ENCODE results near the gene PHLPP1. TPM values are rescaled to one million over a fixed set of nuclear protein-coding genes. Genes with fewer than 3 reads are reported as not detected.
"Not testable (repeated sequence)": the region's sequence is repeated elsewhere in the genome, so short reads cannot be mapped to it uniquely, and the experiment has no call there.

The PHLPP1 gene
- polyA plus RNA-seq, 3 donors, result 2.2 to 4.0 (median 3.0) TPM

DNA sequence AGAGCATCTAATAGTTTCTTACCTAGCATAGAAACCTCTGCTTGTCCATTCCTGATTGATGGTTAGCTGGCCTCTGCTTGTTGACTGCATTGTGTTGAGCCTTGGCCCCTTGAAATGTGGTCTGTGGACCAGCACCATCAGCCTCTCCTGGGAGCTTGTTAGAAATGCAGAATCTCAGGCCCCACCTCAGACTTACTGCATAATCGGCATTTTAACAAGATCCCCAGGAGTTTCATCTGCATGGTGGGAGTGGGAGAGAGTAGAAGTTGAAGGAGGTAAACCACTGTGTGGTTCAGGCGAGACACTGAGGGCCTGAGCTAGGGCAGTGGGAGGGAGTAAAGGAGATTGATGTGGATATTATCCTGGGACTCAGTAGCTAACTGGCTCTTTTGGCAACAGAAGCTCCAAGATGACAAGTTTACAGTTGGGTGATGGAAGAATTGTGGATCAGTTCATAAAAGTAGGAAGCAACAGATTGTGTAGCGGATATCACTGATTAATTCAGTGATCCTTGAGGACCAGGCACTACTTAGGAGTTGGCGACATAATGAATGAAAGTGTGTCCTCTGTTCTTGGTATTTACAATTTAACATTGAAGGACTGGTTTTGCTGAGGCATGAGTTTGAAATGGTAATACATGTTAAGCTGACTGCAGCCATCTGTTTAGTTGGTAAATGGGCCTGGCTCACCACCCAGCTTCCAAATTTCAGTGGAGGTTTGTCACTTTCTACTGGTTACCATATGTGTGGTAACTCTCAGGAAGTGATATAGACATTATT, 20.9 kb downstream of the PHLPP1 start:
- 98 to 100% (median 99%) methylated on average over 4 of the region's 4 CpGs for WGBS, 3 donors

DNA sequence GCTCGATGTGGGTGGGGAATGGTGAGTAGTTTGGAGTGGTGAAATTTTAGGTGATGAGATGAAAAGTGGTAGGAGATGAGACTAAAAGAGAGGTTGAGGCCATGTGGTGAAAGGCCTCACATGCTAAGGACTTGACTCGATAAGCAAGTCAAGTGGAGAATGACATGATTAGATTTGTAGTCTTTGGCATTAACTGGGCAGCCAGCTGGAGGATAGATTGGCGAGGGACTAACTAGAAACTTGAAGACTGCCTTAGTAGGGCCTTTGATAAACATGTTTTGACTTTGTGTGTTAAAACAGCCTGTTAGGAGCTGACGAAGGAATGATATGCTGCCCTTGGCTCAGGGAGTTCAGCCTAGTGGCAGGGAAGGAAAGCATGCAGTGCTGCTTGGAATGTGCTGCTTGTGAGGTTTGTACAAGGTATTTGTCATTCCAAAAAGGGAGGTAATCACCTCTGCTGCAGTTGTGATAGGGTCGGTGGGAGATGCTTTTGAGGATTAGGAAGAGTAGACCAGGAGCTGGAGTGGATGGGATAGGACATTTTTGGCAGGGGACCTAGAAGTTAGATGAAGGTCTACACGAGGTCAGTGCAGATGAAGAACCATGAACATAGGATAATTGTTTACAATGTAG, 22.0 kb downstream of the PHLPP1 start:
- H3K27ac ChIP-seq (ENCODE audit: low read depth, low read length), result no peak overlapping the region
- 56 to 93% (median 91%) methylated on average over 6 of the region's 6 CpGs for WGBS, 3 donors

More for the DNA sequence above, 20.9 kb downstream of the PHLPP1 start:
- no peak overlapping the region for H3K27ac ChIP-seq (ENCODE audit: low read depth, low read length)

GRCh38 chr18:62738639-62739038, 23.3 kb downstream of the PHLPP1 start:
- H3K27ac ChIP-seq (ENCODE audit: low read depth, low read length), result no peak overlapping the region
- WGBS, 3 donors, result 92 to 100% (median 97%) methylated on average over 1 of the region's 1 CpG

DNA sequence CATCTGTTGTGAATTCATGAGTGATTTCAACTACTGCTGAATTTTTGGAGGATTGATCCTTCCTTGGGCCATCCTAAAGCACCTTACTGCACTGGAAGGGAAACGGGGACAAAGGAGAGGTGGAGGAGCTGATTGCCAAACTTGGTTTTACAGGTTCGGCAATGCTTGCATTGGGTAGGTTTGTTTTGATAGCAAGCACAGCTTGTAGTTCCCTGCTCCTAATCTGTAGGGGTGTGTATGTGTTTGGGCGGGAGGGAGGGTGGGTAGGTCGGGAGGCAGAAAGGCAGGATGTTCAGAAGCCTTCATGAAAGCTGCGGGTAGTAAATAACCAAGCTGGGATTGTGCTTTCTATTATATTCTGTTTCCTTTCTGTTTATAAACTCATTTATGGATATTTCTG, 24.6 kb downstream of the PHLPP1 start:
- whole genome bisulfite sequencing, 3 donors, result 45 to 79% (median 79%) methylated on average over 5 of the region's 5 CpGs
- H3K27ac ChIP-seq (ENCODE audit: low read depth, low read length), result no peak overlapping the region

- WGBS, 3 donors, result 51 to 86% (median 75%) methylated on average over 5 of the region's 5 CpGs
- H3K27ac ChIP-seq (ENCODE audit: low read depth, low read length), result not testable (repeated sequence)
Measured at GRCh38 chr18:62740650-62741049, 25.3 kb downstream of the PHLPP1 start.

DNA sequence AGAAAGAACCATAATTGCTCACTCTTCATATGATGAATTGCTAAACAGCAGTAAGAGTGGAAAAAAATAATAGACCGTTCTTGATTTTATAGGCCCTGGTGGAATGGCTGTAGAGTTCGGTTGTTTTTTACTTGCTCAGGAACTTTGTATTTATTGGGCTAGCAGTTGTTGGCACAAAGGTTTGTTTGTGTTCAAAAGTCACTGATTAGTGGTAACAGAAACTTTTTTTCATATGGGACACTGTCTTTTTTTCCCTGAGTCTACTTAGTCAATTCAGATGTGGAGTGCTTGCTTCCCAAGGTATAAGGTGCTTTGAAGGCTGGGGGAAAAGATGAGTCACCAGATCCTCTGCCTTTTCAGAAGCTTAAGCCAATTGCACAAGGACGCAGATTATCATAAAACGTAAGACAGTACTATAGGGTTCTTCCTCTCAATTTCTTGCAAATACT, 25.8 kb downstream of the PHLPP1 start:
- no peak overlapping the region for H3K27ac ChIP-seq (ENCODE audit: low read depth, low read length)
- 13 to 52% (median 37%) methylated on average over 4 of the region's 4 CpGs for WGBS, 3 donors

- no peak overlapping the region for H3K27ac ChIP-seq (ENCODE audit: low read depth, low read length)
- WGBS, 3 donors, result 34 to 88% (median 75%) methylated on average over 4 of the region's 4 CpGs
Measured at GRCh38 chr18:62741584-62741983, 26.2 kb downstream of the PHLPP1 start.

DNA sequence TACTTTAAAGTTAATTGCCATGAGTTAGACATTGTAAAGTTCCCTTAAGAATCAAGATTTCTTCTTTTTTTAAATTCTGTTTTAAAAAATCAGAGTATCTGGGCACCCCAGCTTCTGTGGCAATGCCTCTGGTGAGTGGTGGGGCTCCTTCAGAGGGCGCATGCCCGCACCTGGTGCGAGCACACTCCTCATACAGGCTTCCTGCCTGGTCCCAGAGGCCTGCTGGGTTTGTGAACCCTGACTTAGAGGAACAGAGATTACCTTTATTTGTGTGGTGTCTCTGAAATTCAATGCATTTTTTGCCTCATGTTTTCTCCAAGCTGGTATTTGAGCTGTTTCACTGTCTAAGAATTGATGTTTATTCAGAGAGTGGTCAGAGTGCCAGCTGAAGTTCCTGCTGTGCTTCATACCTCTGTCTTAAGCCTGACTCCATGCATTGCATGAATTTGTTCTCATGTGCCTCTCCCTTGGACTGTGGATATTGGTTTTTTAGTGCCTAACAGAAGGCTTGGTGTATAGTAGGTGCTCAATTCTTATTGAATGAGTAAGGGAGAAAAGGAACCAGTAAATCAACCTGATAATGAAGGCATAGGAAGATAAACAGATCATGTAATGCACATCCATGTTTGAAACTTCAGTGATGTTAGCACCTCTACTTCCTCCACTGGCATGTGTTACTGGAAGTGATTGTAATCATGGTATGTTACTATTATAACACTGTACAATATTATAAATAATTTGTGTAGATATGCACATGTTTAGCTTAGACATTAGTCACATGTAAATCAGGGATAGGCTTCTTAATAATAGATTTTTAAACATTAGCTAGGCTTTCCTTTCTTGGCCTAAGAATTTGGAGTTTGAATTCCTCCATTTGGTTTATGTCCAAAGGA, 29.0 kb downstream of the PHLPP1 start:
- H3K27ac ChIP-seq (ENCODE audit: low read depth, low read length), result no peak overlapping the region

DNA sequence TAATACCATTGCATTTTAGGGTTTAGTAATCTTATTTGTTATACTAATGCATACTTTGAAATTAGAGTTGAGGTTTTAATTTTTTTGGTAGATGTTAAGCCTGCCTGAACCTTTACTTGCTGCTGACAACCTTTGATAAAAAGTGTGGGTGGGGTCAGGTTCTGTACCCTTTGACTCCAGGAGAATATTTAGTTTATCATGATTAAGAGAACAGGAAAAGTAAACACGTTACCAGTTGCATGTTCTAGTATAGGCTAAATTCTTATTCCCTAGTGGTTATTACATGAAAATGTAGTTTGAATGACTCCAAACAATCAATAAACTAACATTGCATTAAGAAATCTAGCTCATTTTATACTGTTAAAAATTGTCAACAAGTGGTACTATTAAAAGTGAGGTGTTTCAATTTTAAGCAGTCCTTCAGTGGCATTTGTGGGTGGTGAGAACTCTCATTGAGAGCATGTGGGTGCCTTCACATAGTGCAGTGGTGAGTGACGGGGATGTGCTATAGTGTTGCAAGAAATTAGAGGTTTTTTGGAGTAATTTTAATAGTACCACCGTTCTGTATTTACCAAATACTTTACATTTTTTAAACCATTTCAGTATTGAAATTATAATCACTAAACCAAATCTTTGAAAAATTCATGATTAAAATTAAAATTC, 29.9 kb downstream of the PHLPP1 start:
- WGBS, 3 donors, result 48 to 81% (median 77%) methylated on average over 3 of the region's 3 CpGs

More for the DNA sequence above, 29.0 kb downstream of the PHLPP1 start:
- 63 to 90% (median 85%) methylated on average over 3 of the region's 3 CpGs for WGBS, 3 donors

DNA sequence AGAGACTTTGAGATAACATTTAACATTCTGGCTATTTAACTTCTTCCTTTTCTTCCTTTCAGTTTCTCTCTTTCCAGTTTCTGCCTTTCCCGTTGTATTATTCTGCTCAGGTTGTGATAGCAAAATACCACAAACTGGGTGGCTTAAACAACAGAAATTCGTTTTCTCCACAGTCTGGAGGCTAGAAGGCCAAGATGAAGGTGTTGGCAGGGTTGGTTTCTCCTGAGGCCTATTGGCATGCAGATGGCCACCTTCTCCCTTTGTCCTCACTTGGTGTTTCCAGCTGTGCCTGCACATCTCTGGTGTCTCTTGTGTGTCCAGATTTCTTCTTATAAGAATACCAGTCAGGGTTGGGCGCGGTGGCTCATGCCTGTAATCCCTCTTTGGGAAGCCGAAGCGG, 34.0 kb downstream of the PHLPP1 start:
- WGBS, 3 donors, result 87 to 95% (median 95%) methylated on average over 6 of the region's 6 CpGs

More for the DNA sequence above, 29.9 kb downstream of the PHLPP1 start:
- H3K27ac ChIP-seq (ENCODE audit: low read depth, low read length), result no peak overlapping the region

DNA sequence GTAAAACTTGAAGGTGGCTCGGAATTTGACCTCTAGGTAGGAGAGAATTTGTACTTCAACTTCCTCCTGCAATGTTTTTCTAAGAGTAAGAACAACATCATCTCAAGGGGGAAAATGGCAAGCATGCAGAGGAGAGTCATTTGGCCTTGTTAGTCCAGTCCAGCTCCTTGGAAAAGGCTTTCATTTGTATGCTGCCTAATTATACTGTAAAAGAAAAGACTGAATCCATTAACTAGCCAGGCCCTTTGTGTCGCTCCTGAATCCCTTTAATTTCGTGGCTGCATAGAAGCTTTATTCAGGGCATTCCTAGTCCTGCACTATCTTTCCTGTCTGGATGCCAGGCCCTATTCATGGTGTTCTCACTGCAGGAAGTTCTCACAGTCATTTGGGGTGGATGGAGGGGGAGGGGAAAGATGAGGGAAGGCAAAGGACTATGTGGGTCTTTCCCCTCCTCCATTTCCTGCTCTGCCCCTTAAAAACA, 36.0 kb downstream of the PHLPP1 start:
- H3K27ac ChIP-seq (ENCODE audit: low read depth, low read length), result no peak overlapping the region
- 49 to 65% (median 65%) methylated on average over 3 of the region's 3 CpGs for WGBS, 3 donors

More for the DNA sequence above, 34.0 kb downstream of the PHLPP1 start:
- H3K27ac ChIP-seq (ENCODE audit: low read depth, low read length), result no peak overlapping the region

DNA sequence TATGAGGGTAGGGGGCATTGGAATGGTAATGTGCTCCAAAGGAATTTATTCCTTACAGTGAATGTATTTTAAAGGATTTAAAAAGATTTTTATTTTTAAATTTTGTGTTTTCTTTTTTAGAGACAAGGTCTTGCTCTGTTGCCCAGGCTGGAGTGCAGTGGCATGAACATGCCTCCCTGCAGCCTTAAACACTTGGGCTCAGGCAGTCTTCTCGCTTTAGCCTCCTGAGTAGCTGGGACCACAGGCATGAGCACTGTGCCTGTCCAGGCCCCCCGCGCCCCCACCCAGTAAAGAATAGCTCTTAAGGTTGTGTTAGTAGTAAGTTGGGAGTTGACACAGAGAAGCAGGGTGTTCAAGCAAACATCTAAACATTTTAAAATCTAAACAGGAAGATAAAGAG, 36.6 kb downstream of the PHLPP1 start:
- H3K27ac ChIP-seq (ENCODE audit: low read depth, low read length), result no peak overlapping the region
- 82 to 92% (median 89%) methylated on average over 3 of the region's 3 CpGs for WGBS, 3 donors

DNA sequence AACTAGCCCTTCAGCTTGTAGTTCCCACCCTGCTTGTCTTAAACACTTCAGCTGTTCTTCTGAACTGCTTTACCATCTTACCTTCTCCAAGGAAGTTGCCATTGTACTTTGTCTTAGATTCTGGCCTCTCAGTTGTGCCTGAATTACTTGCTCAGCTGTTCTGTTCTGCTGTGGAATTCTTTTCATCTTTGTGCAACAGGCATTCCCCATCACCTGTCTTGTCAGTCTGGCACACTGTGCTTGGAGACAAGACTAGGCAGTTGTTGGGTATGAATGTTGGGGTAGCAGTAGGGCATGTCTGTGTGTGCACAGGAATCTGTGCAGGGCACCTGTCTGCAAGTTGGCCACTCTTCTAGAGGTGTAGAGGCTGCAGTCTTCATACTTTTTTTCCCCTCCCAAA, 38.7 kb downstream of the PHLPP1 start:
- H3K27ac ChIP-seq (ENCODE audit: low read depth, low read length), result no peak overlapping the region

DNA sequence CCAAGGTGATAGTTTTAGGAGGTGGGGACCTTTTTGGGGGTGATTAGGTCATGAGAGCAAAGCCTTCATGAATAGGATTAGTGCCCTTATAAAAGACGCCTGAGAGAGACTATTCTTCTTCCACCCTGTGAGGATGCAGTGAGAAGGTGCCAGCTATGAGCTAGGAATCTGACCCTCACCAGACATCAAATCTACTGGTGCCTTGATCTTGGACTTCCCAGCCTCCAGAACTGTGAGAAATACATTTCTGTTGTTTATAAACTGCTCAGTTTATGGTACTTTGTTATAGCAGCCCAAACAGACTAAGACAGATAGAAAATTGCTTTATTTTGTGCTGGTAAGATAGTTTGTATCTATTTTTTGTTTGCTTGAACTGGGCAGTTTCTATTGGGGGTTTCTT, 40.1 kb downstream of the PHLPP1 start:
- WGBS, 3 donors, result 94 to 100% (median 96%) methylated on average over 1 of the region's 1 CpG

DNA sequence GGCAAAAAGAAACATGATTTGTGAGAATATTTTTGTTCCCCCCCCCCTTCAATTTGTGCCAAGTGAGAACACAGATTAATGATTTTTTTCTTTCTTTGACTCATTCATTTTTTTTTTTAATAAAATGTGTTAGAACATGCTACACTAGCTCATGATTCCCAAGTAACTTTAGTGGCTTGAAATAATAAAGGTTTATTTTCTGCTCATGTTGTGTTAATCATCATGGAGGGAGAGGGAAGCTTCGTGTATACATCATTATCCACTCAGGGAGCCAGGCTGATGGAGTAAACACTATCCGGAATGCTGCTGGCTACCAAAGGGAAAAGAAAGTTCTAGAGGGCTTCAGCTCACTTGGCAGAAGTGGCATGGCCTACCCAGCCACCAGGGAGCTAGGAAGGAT, 40.6 kb downstream of the PHLPP1 start:
- 91 to 100% (median 93%) methylated on average over 2 of the region's 2 CpGs for WGBS, 3 donors
- no peak overlapping the region for H3K27ac ChIP-seq (ENCODE audit: low read depth, low read length)

More for the DNA sequence above, 40.1 kb downstream of the PHLPP1 start:
- H3K27ac ChIP-seq (ENCODE audit: low read depth, low read length), result no peak overlapping the region

GRCh38 chr18:62757399-62758010, 42.2 kb downstream of the PHLPP1 start:
- H3K27ac ChIP-seq (ENCODE audit: low read depth, low read length), result no peak overlapping the region
- 25 to 80% (median 80%) methylated on average over 6 of the region's 6 CpGs for WGBS, 3 donors

GRCh38 chr18:62758591-62758990, 43.2 kb downstream of the PHLPP1 start:
- WGBS, 3 donors, result 38 to 58% (median 56%) methylated on average over 3 of the region's 3 CpGs

More at GRCh38 chr18:62758591-62758990, 43.2 kb downstream of the PHLPP1 start:
- H3K27ac ChIP-seq (ENCODE audit: low read depth, low read length), result no peak overlapping the region
